Activated T-helper 1 cell treated with anti-CD3 and anti-CD28 coated beads, Interleukin-2, amount 50 U/mL, for 16 hours (primary cell): ENCODE data around the gene CCR8.
"Not testable (repeated sequence)": the region's sequence is repeated elsewhere in the genome, so short reads cannot be mapped to it uniquely, and the experiment has no call there.

ENCODE experiments used
- DNase-seq, 2 donors: peaks; one replicate each; pipeline ENCODE4 v3.0.0-alpha.2; 2020; ENCODE audit warnings: low read depth in 1 of 2, low spot score in 1 of 2

The CCR8 gene

GRCh38 chr3:39315420-39315819, 14.1 kb upstream of the CCR8 start:
- DNase-seq: no peak

GRCh38 chr3:39317571-39318169, 11.8 kb upstream of the CCR8 start:
- no peak for DNase-seq

GRCh38 chr3:39318301-39318700, 11.2 kb upstream of the CCR8 start:
- DNase-seq: no peak

- no peak for DNase-seq
Measured at GRCh38 chr3:39319249-39319648, 10.3 kb upstream of the CCR8 start.

DNA sequence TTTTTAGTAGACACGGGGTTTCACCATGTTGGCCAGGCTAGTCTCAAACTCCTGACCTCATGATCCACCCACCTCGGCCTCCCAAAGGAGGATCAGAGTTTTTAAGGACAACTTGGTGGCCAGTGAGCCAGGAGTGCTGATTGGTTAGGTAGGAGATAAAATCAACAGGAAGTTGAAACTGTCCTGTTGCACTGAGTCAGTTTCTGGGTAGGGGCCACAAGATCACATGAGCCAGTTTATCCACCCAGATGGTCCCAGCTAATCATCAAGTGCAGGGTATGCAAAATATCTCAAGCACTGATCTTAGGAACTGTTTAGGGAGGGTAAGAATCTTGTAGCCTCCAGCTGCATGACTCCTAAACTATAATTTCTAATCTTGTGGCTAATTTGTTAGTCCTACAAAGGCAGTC, 7.9 kb upstream of the CCR8 start:
- not testable (repeated sequence) for DNase-seq

DNA sequence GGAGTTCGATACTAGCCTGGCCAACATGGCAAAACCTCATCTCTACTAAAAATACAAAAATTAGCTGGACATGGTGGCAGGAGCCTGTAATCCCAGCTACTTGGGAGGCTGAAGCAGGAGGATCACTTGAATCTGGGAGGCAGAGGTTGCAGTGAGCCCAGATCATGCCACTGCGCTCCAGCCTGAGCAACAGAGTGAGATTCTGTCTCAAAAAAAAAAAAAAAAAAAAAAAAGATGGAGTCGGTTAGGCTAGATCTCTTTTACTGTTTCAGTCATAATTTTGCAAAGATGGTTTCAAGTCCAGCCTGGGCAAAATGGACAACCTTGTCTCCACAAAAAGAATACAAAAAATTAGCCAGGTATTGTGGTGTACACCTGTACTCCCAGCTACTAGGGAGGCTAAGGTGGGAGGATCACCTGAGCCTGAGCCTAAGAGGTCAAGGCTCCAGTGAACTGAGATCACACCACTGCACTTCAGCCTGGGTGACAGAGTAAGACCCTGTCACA, 7.2 kb upstream of the CCR8 start:
- DNase-seq: not testable (repeated sequence)

GRCh38 chr3:39322936-39323335, 6.6 kb upstream of the CCR8 start:
- DNase-seq: no peak

DNA sequence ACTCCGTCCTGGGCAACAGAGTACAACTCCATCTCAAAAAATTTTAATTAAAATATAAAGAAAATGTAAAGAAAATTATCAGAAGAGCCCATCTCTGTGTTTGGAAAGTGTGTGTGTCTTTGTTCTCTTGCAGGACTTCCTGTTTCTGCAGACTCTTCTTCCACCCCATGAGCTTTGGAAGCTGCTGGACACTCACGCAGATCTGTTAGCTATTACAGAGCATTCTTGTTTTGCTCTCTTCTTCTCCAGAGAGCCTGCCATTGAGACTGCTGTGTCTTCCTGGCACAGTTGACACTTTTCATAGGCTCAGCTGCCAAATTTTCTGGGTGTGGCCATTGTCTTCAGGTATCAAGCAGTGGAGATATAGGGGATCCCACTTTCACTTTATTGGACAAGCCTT, 6.0 kb upstream of the CCR8 start:
- DNase-seq: no peak

DNA sequence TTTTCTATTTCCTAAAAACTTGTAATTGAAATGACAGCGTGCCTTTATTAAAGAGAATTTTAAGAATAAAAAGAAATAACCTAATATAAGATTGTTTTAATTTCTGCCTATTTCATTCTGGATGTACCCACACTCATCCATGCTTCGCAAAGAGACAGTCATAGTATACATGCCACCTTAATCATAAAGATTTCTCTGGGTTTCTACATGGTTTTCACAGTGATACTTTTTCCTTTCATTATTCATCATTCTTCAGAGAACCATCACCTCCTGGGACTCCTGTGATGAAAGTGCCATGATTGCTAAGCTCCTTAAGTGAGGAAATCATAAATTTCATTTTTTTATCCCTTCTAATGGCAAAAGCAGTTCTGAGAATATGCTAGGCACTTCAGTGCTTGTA, 4.3 kb upstream of the CCR8 start:
- no peak for DNase-seq

GRCh38 chr3:39327053-39327745, 2.3 kb upstream of the CCR8 start:
- DNase-seq: no peak

DNA sequence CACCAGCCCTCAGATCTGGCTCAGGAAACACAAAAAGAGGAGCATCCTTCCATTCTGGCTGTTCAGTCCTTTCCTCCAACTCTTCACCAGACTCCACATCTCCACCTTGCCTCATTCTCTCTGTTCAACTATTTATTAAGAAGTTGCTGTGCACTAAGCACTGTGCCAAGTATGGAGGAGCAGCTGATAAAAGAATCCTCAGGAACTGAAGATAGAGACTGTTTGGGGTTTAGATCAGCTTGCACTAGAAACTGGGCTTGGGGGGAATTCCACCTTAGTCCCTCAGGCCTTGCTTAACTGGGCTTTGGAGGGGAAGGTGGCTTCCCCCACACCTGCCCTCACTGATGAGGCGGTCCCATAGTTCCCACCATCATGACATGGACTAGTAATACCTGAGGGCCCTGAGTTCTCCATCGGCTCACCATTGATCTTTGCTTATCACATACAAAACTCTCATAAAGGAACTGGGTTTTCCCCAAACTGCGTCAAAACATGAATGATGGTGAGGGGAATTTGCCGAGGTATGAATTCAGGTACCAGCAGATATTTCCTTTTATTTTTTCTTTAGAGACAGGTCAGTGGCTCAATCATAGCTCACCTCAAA, 1.7 kb upstream of the CCR8 start:
- no peak for DNase-seq

DNA sequence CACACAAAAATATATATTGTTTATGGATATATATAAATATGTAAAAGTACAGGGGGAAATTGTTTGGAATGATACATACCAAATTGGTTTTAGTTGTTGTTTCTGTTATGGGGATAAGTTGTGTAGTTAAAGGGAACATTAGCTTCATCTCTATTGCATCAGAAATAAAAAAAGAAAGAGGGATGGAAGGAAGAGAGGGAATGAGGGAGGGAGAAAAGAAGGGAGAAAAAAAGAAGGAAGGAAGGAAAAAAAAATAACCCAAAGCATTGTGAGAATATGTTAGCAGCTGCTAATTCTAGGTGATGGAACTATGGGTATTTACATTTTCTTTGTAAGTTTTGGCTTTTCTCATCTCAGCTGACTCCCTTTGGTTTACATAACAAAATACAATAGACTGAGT, 1.3 kb downstream of the CCR8 start:
- no peak for DNase-seq

- no peak for DNase-seq
Measured at GRCh38 chr3:39332525-39332924, 3.0 kb downstream of the CCR8 start.

- DNase-seq: no peak
Measured at GRCh38 chr3:39333607-39334006, 4.1 kb downstream of the CCR8 start.

GRCh38 chr3:39334205-39334604, 4.7 kb downstream of the CCR8 start:
- no peak for DNase-seq

DNA sequence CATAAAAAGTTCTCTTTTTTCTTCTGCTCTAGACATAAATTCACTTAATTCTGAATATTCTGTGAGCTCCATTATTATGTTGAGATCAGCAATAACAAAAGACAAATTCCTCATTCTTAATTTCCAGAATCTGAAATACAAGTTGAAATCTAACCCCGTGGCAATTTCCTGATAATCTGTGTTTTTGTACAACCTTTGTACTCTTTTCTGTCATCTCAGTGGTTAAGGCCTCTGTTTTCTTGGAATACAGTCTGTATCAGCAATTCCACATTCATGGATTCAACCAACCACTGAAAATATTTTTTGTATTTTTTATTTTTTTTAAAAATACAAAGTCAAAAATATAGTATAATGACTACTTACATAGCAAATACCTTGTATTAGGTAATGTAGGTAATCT, 8.7 kb downstream of the CCR8 start:
- no peak for DNase-seq

DNA sequence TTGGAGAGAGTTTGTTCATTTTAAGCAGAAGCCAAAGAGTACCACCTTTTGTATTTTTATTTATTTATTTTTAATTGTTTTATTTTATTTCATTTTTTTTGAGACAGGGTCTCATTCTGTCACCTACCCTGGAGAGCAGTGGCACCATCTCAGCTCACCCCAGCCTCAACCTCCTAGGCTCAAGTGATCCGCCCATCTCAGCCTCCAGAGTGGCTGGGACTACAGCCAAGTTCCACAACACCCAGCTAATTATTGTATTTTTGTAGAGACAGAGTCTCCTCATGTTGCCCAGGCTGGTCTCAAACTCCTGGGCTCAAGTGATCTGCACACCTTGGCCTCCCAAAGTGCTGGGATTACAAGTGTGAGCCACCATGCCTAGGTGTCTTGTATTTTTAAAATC, 9.6 kb downstream of the CCR8 start:
- DNase-seq: no peak

GRCh38 chr3:39343076-39343717, 13.7 kb downstream of the CCR8 start:
- DNase-seq: no peak

DNA sequence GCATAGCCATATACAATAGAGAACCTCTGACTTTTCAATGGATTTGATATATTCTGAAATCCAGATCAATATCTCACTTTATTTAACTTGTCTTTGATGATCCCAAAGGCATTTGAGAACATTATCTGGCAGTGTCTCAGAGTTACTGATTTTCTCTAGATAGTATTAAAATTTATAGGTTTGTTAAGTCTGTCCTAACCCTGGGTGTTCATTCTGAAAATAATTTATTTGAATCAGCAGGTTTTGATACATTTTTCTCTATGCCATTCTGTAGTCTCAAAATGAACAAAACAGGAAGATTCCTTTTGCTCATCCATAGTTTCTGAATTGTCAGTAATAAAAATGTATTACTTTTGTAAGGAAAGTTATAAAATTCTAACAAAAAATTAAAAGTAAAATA, 14.3 kb downstream of the CCR8 start:
- DNase-seq: no peak

- DNase-seq: no peak
Measured at GRCh38 chr3:39344746-39345344, 15.3 kb downstream of the CCR8 start.

DNA sequence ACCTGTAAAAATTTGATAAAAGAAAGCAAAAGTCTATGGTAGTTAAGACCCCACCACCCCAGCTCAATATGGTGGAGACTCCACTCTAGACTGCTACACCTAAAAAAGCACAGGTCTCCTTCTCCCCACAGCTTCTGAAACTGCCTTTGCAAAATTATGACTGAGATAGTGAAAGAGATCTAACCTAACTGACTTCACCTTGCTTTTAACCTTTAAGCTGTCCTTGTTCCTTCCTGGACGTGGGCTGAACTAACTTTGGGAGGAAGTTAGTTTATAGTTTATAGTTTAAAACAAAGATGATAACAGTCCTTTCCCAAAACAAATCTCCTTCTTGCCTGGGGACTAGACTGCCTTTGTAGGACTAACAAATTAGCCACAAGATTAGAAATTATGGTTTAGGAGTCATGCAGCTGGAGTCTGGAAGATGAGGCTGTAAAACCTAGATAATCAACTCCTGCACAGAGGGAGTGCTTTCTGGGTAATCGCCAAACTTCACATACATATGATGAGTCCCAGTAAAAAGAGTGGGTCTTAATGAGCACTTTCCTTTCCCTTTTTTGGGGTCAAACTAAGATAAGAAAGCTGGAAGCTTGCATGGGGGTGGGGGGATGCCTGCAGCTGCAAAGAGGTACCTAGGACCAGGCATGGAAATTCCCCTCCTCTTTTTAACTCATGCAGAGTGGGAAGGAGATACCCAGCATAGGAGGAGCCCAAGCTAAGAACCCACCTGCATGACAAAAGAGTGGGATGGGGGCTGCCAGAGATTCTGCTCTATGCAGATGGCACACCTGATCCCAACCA, 17.5 kb downstream of the CCR8 start:
- DNase-seq: no peak
